ENCODE results near the gene RIC8B.

DNA sequence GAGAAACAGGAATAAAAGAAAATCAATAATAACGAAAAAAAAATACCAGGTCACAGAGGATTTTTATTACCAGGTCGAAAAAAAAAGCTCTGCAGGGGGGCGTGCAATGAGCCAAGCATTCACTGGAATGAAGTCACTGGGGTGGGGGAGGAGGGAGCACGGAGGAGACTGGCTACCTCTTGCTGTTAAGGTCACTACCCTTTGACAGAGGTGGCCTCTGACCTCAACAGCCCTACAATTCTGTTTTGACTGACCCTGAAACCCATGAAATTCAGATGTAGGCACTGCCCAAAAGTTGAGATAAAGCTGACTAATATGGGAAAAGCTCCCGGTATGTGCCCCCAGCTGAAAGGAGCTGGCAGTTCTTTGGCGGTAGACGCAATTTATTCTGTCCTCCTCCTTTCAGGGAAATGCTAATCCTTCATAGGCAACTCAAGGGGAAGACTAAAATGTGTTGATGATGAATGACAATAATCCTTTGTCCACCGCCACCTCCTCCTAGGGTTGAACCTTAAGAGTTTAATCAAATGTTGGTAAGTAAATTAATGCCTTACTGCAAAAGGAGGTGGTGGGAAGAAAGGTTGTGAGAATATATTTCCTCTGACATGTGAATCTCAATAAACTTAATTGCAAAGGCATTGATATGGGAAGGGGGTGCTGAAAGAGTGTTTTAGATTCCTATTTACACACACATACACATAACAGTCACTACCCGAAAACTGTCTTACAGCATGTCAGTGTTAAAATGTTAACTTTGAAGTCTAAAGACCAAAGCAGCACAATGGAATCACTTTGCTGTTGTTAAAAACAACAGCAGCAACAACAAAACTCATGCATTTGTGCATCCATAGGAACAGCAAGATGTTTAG, 6.3 kb upstream of the RIC8B start:
- TF ChIP-seq CTCF (IDR thresholded peaks at IDR 0.05) (no peak), POLR2A (IDR thresholded peaks at IDR 0.05) (no peak)
